GM13976 (cell line): ENCODE data around the gene CAPZB.
"Not testable (repeated sequence)": the region's sequence is repeated elsewhere in the genome, so short reads cannot be mapped to it uniquely, and the experiment has no call there.

Experiments used
- DNase-seq: peaks from one replicate; pipeline ENCODE4 v3.0.0; 2012; ENCODE audit warnings: low spot score
- CTCF ChIP-seq: IDR thresholded peaks from 2 replicates; pipeline ENCODE4 v1.5.1; 2012; ENCODE audit warnings: borderline replicate concordance, mild to moderate bottlenecking; ENCODE audit not compliant: insufficient read depth; ENCODE audit errors: extremely low read depth, missing control alignments, control extremely low read depth
- in situ Hi-C: fragments of 300-500 bp; cut with MboI; formaldehyde crosslinking; loops from one replicate; pipeline ENCODE4 v1.12.0; 2022; ENCODE audit warnings: low sequenced_read_pairs, mixed read lengths, inconsistent platforms; ENCODE audit not compliant: unreplicated experiment

CAPZB gene

GRCh38 chr1:19512545-19512944 is 27.2 kb upstream of the CAPZB start:
- in situ Hi-C loops, result no loop called here

GRCh38 chr1:19511116-19511515 is 25.8 kb upstream of the CAPZB start:
- no peak for TF ChIP-seq CTCF
- no peak for DNase-seq
- in situ Hi-C loops, result no loop called here

More at GRCh38 chr1:19512545-19512944, 27.2 kb upstream of the CAPZB start:
- DNase-seq, result no peak
- no peak for TF ChIP-seq CTCF

DNA sequence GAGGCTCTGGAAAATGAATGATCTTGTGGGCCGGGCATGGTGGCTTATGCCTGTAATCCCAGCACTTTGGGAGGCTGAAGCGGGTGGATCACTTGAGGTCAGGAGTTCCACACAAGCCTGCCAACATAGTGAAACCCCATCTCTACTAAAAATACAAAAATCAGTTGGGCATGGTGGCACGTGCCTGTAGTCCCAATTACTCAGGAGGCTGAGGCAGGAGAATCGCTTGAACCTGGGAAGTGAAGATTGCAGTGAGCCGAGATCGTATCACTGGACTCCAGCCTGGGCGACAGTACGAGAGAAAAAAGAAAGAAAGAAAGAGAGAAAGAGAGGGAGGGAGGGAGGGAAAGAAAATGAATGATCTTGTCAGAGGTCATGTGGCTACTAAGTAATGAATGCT is 24.3 kb upstream of the CAPZB start:
- in situ Hi-C loops, DNase-seq: not testable (repeated sequence)

GRCh38 chr1:19507516-19507915 is 22.2 kb upstream of the CAPZB start:
- DNase-seq, result no peak
- in situ Hi-C loops, result no loop called here
- TF ChIP-seq CTCF, result no peak

- TF ChIP-seq CTCF, result no peak
- DNase-seq, result peak; percentile 55
- in situ Hi-C loops, result no loop called here
Observed at GRCh38 chr1:19505693-19506457, 20.5 kb upstream of the CAPZB start.

DNA sequence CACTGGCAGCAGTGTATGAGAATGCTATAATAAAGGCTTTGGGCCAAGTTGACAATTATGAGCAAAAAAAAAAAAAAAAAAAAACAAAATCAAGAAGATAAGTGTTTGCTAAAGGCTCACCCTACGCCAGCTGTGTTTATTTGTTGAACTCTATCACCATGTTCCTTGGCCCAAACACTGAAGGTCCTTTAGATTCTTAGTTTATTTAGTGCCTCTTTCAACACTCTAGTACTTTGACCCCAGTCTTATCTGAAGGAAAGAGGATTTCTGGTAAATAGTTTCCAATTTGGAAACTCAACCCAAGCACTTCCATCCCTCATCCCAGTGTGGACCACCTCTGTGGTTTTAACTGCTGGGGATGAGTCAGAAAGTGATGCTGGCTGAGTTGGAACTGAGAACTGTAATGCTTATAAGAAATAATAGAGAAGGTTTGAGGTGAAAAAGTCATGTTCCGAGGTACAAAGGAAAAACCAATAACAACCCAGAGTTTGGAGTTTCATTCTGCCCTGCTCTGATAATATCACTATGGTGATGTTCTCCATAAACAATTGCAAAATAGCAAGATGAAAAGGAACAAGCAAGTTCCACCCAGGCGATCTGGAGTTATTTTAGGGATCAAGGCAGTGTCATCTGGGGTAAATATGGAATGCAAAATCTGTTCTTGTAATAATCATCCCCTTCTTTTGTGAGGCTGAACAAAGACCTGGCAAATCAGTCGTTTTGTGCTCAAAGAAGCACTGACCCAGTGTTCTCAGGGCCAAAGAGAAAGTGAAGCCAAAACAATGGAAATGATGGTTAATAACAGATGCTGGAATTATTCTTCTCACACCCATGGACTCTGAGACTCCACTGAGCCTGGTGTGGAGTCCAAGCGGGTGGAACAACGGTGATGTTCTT is 19.7 kb upstream of the CAPZB start:
- TF ChIP-seq CTCF, result no peak
- in situ Hi-C loops, result no loop called here
- no peak for DNase-seq

DNA sequence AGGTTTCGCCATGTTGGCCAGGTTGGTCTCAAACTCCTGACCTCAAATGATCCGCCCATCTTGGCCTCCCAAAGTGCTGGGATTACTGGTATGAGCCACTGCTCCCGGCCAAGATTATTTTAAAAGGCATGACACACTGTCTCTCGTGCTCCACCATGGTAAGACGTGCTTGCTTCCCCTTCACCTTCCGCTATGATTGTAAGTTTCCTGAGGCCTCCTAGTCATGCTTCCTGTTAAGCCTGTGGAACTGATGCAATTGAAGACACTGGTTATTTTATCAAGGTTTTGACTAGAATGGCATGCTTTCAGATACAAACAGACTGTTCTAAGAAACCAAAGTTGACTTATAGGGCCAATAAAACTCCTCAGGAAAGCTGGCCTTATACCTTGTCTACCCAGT is 16.9 kb upstream of the CAPZB start:
- DNase-seq, in situ Hi-C loops: not testable (repeated sequence)

DNA sequence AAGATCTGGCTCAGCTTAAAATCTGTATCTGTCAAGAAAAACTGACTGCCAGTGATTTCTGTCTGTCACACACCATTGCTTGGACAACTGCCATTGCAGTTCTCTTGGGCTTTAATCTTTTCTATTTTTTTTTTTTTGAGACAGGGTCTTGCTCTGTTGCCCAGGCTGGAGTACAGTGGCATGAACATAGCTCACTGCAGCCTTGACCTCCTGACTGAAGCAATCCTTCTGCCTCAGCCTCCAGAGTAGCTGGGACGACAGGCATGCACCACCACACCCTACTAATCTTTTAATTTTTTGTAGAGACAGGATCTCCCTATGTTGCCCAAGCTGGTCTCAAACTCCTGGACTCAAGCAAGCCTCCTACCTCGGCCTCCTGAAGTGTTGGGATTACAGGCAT is 14.5 kb upstream of the CAPZB start:
- DNase-seq, result not testable (repeated sequence)

DNA sequence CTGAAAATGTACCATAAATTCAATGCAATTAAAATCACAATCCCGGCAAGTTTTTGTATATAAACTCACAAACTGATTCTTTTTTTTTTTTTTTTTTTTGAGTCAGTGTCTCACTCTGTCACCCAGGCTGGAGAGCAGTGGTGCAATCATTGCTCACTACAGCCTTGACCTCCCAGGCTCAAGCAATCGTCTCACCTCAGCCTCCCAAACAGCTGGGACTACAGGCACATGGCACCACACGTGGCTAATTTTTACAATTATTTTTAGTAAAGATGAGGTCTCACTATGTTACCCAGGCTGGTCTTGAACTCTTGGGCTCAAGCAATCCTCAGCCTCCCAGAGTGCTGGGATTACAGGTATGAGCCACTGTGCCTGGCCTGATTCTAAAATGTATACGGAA is 12.1 kb upstream of the CAPZB start:
- DNase-seq, in situ Hi-C loops: not testable (repeated sequence)

More for the DNA sequence above, 14.5 kb upstream of the CAPZB start:
- in situ Hi-C loops, result not testable (repeated sequence)
